HG02610 (cell line): ENCODE measurements around the gene EGFLAM.

ENCODE experiments used
- ATAC-seq: cut with Tn5 transposase; IDR thresholded peaks from one replicate; pipeline ENCODE4 v1.9.1; 2021; ENCODE audit warnings: mild to moderate bottlenecking, moderate library complexity; ENCODE audit not compliant: unreplicated experiment

The EGFLAM gene

GRCh38 chr5:38467353-38468040 lies 209.1 kb downstream of the EGFLAM start:
- ATAC-seq, result no peak

DNA sequence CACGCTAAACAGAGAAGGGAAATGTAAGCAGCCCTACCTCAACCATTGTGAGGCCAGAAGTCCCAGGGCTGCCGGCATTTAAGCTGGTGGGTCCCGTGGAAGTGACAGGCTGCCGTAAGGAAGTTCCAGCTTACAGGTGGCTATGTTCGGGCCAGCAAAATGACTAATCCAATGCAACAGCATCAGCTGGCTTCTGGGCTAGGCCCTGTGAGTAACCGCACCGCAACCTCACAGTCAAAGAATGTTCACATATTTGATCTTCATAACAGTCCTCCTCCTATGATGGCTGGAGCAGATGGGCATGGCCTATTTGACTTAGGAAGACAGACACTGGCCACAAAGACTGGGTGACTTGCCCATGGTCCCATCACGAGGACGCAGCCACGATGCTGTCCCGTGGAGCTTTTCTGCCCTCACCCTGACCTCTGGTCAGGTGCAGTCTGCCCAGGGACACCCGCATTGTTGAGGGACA lies 209.9 kb downstream of the EGFLAM start:
- ATAC-seq, result no peak

GRCh38 chr5:38468978-38469706 lies 210.8 kb downstream of the EGFLAM start:
- ATAC-seq, result no peak

DNA sequence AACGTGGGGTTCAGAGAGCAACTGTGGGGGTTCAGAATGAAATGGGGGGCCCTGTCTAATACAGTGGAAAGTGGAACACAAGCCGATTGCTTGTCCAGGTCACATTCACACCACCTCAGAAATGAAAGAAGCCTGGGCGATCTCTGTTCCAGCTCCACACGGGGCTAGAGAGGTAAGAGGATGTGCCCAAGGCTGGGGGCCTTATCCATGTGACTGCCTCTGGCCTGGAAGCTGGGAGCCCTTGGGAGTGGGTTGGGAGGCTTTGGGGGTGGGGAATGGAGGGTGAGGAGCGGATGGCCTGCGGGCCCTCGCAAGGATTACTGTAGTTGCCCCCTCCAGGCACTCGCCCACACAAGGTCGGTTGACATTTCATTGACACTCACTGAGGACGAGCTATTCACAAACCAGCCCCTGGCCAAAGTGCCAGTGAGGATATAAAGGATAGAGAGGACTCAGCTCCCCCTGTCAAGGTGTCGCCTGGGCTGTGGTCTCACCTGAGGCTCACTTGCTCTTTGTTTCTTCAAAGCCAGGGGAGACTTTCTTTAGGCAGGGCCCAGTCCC lies 211.4 kb downstream of the EGFLAM start:
- no peak for ATAC-seq

GRCh38 chr5:38471709-38472108 lies 213.3 kb downstream of the EGFLAM start:
- no peak for ATAC-seq

- no peak for ATAC-seq
Measured at GRCh38 chr5:38472541-38472940, 214.2 kb downstream of the EGFLAM start.

DNA sequence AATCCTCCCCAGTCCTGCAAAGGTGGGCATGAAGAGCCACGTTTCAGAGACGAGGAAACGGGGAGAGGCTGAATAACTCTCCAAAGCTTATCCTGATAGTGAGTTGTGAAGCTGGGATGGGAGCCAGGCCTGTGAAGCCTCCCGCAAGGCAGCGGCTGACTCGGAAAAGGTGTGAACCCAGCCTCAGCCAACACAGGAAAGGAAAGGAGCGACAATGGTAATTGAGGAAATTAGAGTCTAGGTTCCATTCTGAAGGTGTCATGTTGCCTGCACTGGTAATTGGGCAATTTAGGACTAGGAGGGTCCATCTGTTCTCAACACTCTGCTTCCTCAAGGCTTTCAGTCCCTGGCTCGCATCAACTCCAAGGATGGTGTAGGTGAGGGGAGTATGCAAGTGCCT lies 214.6 kb downstream of the EGFLAM start:
- ATAC-seq, result no peak

GRCh38 chr5:38478166-38478565 lies 219.8 kb downstream of the EGFLAM start:
- ATAC-seq, result no peak

- ATAC-seq, result no peak
Measured at GRCh38 chr5:38478878-38479277, 220.5 kb downstream of the EGFLAM start.

- ATAC-seq, result no peak
Measured at GRCh38 chr5:38479315-38479904, 221.1 kb downstream of the EGFLAM start.

GRCh38 chr5:38483805-38484398 lies 225.5 kb downstream of the EGFLAM start:
- no peak for ATAC-seq

DNA sequence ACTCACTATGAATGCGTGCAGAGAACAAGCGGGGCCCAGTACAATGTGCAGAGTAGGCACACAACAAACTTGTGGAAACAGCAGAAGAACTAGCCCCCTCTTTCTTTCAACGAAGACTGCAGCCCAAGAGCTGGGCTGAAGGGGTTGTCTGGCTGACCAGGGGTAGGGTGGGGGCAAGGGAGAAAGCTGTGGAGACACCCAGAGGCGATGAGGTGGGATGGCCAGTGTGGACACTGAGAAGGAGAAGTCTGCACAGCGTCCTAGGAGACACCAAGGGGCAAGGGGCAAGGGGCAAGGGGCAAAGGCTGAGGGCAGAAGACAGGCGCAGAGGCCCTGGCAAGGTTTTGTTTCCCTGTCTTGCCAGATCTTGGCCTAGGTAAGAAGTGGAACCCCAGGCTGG lies 235.8 kb downstream of the EGFLAM start:
- ATAC-seq, result no peak

DNA sequence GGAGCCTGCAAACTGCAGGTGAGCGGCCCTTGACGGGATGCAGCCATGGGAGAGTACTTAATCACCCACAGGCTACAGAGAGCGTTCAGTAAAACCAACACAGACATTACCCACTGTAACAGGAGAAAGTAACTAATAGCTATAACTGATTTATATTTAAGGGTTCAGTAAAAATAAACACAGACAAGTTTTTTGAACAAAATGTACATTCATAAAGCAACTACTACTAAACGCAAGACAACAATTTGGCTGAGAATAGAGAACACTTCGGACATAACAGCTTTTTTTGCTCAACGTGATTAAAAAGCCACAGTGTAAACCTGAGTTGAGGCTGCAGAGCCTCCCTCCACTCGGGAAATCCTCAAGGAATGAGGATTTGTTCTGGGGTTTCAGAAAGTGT lies 236.4 kb downstream of the EGFLAM start:
- no peak for ATAC-seq

DNA sequence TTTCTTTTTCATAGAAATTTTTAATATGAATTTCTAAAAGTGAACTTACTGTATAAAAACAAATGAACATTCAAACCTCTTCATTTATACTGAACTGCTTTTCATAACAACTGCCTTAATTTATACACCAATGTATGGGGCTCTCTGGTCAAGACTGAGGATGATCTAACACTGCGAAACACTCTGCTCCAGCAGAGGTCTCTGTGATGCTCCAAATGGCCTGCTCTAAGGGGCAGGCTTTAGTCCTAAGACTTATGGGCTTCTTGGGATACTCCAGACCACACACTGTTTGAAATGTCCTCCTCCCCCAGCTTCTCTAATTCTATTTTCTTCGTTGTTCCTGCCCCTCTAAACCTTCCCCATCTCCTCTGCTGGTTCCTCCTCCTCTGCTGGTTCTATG lies 239.6 kb downstream of the EGFLAM start:
- no peak for ATAC-seq

- no peak for ATAC-seq
Measured at GRCh38 chr5:38500573-38501260, 242.4 kb downstream of the EGFLAM start.

DNA sequence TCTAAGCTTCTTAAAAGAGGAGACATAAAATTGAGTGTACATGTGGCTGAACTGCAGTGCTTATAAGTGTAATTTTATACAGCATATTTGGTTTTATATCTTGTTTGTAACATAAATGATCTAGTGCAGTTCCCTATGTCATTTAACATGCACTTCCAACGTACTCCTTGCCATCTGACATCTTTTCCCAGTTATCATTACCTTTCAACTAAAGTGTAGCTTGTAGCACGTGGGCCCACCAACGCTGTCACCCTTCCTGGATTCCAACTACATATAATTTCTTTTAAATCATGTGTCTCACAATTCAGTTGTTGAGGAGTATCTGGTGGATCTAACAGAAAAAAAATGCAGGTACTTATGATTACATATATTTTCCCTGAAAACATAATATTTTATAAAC lies 247.9 kb downstream of the EGFLAM start:
- no peak for ATAC-seq

DNA sequence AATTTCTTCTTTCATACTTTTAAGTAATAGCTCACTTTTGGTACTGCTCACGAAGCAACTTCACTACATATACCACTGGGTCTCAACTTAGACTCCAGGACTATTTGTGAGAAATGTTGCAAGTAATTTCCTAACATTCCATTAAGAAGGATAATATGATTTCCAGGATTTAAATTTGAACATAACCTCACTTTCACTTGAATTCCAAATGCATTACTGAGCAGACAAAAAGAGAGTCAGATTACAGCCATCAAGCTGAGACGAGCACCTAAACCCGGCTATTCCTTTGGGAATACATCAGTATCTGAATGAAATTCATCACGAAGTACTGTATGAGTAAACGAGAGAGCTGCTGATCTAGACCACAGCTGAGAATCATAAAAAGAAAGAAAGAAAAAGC lies 250.8 kb downstream of the EGFLAM start:
- ATAC-seq, result no peak
